Measurements from ENCODE around the gene NOL3. TPM values are rescaled to one million over a fixed set of nuclear protein-coding genes. Genes with fewer than 3 reads are reported as not detected.
A peak's percentile ranks its signal among the peaks of the same experiment; 100 is the strongest.

Gene NOL3
- total RNA-seq, 2 donors from 2014 or later, result 26.2 to 31.0 TPM

- peak overlapping the region in 1 of 2 donors; percentile 77 for H3K9ac ChIP-seq (ENCODE audit: low read depth in 2 of 2, low read length in 2 of 2)
- H3K9me3 ChIP-seq, result no peaks in the 10 kb centered on the region
- intact Hi-C loops (cut with DNase I), result loop anchor here (10.0 kb wide), 1 partner anchor 207 kb away; no protein-coding TSS in a partner anchor
- H3K36me3 ChIP-seq, result no peaks in the 10 kb centered on the region
- H3K27ac ChIP-seq, result no peak overlapping the region
- H3K27me3 ChIP-seq, result no peaks in the 10 kb centered on the region
- TF ChIP-seq, protein P1, sequence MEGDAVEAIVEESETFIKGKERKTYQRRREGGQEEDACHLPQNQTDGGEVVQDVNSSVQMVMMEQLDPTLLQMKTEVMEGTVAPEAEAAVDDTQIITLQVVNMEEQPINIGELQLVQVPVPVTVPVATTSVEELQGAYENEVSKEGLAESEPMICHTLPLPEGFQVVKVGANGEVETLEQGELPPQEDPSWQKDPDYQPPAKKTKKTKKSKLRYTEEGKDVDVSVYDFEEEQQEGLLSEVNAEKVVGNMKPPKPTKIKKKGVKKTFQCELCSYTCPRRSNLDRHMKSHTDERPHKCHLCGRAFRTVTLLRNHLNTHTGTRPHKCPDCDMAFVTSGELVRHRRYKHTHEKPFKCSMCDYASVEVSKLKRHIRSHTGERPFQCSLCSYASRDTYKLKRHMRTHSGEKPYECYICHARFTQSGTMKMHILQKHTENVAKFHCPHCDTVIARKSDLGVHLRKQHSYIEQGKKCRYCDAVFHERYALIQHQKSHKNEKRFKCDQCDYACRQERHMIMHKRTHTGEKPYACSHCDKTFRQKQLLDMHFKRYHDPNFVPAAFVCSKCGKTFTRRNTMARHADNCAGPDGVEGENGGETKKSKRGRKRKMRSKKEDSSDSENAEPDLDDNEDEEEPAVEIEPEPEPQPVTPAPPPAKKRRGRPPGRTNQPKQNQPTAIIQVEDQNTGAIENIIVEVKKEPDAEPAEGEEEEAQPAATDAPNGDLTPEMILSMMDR (IDR thresholded peaks at IDR 0.05), result no peak
- H3K4me1 ChIP-seq, result peaks cover 15% of the 10 kb centered on the region
- DNase-seq, result no peak
- no peak overlapping the region for H3K4me3 ChIP-seq
These were observed 11.9 kb downstream of the NOL3 start for GRCh38 chr16:67182288-67182687.

DNA sequence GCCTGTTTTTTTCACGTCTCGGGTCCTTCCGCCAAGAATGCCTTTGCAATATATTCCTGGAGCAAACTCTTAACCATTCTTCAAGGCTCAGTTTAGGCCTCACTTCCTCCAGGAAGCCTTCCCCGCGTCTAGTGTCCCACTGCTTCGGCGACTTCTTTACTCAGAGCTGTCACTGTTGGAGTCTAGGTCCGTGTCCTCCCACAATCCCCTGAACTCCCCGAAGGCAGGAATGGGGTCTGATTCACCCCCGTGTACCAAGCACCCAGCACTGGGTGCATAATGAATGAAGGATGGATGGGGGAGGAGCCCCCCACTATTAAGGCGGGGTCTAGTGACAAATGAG lies 12.9 kb downstream of the NOL3 start:
- H3K4me3 ChIP-seq, result peak overlapping the region; percentile 67
- H3K27me3 ChIP-seq, result no peaks in the 10 kb centered on the region
- DNase-seq, result no peak
- no peaks in the 10 kb centered on the region for H3K36me3 ChIP-seq
- TF ChIP-seq, protein P1 (IDR thresholded peaks at IDR 0.05), result no peak
- peaks cover 15% of the 10 kb centered on the region for H3K4me1 ChIP-seq
- H3K9ac ChIP-seq (ENCODE audit: low read depth in 2 of 2, low read length in 2 of 2), result peak overlapping the region in 1 of 2 donors; percentile 77
- H3K27ac ChIP-seq, result peak overlapping the region; percentile 92
- no peaks in the 10 kb centered on the region for H3K9me3 ChIP-seq
- intact Hi-C loops (cut with DNase I), result loop anchor here (10.0 kb wide), 1 partner anchor 208 kb away; no protein-coding TSS in a partner anchor

DNA sequence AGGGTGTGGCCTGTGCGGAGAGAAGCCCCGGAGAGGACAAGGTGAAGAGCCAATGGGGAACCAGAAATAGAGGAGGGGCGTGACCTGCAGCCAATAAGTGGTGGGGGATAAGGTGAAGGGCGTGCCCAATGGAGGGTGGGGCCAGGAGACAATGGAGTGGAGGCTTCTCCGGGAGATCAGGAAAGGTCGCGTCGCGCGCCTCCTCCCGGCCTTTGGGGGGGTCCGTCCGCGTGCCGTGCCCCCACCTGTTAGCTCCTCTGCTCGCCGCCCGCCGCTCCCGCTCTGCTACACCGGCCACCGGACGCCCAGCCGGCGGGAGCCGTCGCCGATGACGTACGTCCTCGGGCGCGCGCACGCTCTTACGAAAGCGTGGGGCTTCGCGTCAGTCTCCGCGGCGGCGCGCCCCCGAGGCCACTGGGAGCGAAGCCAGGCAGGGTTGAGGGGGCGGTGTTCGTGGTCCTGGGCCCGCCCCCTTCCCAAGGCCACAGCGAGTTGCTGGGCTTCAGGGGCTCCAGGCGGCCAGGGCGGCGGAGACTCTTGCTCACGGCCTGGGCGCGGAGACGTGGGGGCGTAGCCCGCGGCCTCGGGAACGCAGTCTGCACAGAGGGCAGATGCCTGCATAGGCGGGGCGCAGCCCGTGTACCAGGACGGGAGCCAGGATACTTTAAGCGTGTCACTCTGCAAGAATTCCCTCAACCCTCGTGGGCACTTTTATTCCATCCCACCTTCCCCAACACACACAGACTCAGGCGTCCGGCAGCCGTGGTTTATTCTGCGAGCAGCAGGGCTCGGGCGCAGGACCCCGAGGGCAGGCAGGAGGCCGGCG lies 13.5 kb downstream of the NOL3 start, which contains the start of gene MATCAP1:
Gene MATCAP1 (minus strand): TSS at position 337 of the 826 bp plus-strand sequence. CDS start 3,353 bp downstream, outside the sequence.
- Histone ChIP-seq H3K9me3 (no peaks in the 10 kb centered on the region), H3K4me3 (peak within 1 kb of the TSS; percentile 67), H3K36me3 (no peaks in the 10 kb centered on the region), H3K27ac (peak within 1 kb of the TSS; percentile 92), H3K27me3 (no peaks in the 10 kb centered on the region), H3K9ac (ENCODE audit: low read depth in 2 of 2, low read length in 2 of 2) (peak within 1 kb of the TSS; percentile 66 to 77), H3K4me1 (peaks cover 13% of the 10 kb centered on the region)
- peak; percentile 97 for DNase-seq
- intact Hi-C loops (cut with DNase I), result loop anchor here (10.0 kb wide), 1 partner anchor 209 kb away; no protein-coding TSS in a partner anchor
- TF ChIP-seq, protein P1 (IDR thresholded peaks at IDR 0.05), result no peak

GRCh38 chr16:67184453-67184994 lies 14.2 kb downstream of the NOL3 start:
- peak overlapping the region; percentile 66 to 77 for H3K9ac ChIP-seq (ENCODE audit: low read depth in 2 of 2, low read length in 2 of 2)
- no peaks in the 10 kb centered on the region for H3K27me3 ChIP-seq
- H3K36me3 ChIP-seq, result no peaks in the 10 kb centered on the region
- peaks cover 11% of the 10 kb centered on the region for H3K4me1 ChIP-seq
- peak overlapping the region; percentile 67 for H3K4me3 ChIP-seq
- intact Hi-C loops (cut with DNase I), result loop anchor here (10.0 kb wide), 1 partner anchor 210 kb away; no protein-coding TSS in a partner anchor
- peak overlapping the region; percentile 92 for H3K27ac ChIP-seq
- no peak for DNase-seq
- TF ChIP-seq, protein P1 (IDR thresholded peaks at IDR 0.05), result no peak
- no peaks in the 10 kb centered on the region for H3K9me3 ChIP-seq

- no peak overlapping the region for H3K27ac ChIP-seq
- intact Hi-C loops (cut with DNase I), result loop anchor here (10.0 kb wide), 1 partner anchor 210 kb away; no protein-coding TSS in a partner anchor
These were observed 14.8 kb downstream of the NOL3 start for GRCh38 chr16:67184995-67185650.

More at GRCh38 chr16:67184995-67185650, 14.8 kb downstream of the NOL3 start:
- Histone ChIP-seq H3K27me3 (no peaks in the 10 kb centered on the region), H3K4me1 (peaks cover 11% of the 10 kb centered on the region), H3K9me3 (no peaks in the 10 kb centered on the region), H3K36me3 (no peaks in the 10 kb centered on the region), H3K9ac (ENCODE audit: low read depth in 2 of 2, low read length in 2 of 2) (peak overlapping the region in 1 of 2 donors; percentile 77), H3K4me3 (peak overlapping the region; percentile 67)
- TF ChIP-seq, protein P1 (IDR thresholded peaks at IDR 0.05), result peak; percentile 80
- peak; percentile 94 for DNase-seq

All from colonic mucosa (tissue), 4 donors.